Measurements from ENCODE around the gene TXNL4A.

The TXNL4A gene

GRCh38 chr18:79980585-79980984 lies 7.8 kb downstream of the TXNL4A start:
- no peak overlapping the region for H3K4me3 ChIP-seq (replicated peaks; ENCODE audit: low read depth, low read length)
- peaks cover 15% of the 10 kb centered on the region for H3K36me3 ChIP-seq (ENCODE audit: control insufficient read depth, insufficient read depth, low read length)
- no peaks in the 10 kb centered on the region for H3K27me3 ChIP-seq (replicated peaks; ENCODE audit: control insufficient read depth, insufficient read depth, low read length)
- no peak for DNase-seq (ENCODE audit: extremely low read depth, insufficient read length)
- TF ChIP-seq, protein P1, sequence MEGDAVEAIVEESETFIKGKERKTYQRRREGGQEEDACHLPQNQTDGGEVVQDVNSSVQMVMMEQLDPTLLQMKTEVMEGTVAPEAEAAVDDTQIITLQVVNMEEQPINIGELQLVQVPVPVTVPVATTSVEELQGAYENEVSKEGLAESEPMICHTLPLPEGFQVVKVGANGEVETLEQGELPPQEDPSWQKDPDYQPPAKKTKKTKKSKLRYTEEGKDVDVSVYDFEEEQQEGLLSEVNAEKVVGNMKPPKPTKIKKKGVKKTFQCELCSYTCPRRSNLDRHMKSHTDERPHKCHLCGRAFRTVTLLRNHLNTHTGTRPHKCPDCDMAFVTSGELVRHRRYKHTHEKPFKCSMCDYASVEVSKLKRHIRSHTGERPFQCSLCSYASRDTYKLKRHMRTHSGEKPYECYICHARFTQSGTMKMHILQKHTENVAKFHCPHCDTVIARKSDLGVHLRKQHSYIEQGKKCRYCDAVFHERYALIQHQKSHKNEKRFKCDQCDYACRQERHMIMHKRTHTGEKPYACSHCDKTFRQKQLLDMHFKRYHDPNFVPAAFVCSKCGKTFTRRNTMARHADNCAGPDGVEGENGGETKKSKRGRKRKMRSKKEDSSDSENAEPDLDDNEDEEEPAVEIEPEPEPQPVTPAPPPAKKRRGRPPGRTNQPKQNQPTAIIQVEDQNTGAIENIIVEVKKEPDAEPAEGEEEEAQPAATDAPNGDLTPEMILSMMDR (IDR thresholded peaks at IDR 0.05; ENCODE audit: insufficient read depth, low read length, poor library complexity, severe bottlenecking): no peak

DNA sequence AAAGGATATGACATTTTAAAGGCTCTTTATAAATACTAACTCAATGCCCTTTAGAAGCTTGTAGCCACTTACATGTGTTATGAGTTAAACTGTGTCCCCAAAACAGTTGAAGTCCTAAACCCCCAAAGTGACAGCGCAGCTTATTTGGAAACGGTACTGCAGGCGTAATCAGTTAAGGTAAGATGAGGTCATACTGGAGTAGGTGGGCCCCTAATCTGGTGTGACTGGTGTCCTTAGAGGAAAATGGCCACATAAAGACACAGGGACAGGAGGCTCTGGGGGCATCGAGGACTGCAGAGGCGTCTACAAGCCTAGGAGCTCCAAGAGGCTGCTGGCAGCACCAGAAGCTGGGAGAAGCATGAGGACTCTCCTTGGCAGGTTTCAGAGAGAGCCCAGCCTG lies 8.5 kb downstream of the TXNL4A start:
- no peaks in the 10 kb centered on the region for H3K27me3 ChIP-seq (replicated peaks; ENCODE audit: control insufficient read depth, insufficient read depth, low read length)
- TF ChIP-seq, protein P1 (IDR thresholded peaks at IDR 0.05; ENCODE audit: insufficient read depth, low read length, poor library complexity, severe bottlenecking): no peak
- no peak overlapping the region for H3K4me3 ChIP-seq (replicated peaks; ENCODE audit: low read depth, low read length)
- no peak for DNase-seq (ENCODE audit: extremely low read depth, insufficient read length)
- H3K36me3 ChIP-seq (ENCODE audit: control insufficient read depth, insufficient read depth, low read length): peaks cover 18% of the 10 kb centered on the region

DNA sequence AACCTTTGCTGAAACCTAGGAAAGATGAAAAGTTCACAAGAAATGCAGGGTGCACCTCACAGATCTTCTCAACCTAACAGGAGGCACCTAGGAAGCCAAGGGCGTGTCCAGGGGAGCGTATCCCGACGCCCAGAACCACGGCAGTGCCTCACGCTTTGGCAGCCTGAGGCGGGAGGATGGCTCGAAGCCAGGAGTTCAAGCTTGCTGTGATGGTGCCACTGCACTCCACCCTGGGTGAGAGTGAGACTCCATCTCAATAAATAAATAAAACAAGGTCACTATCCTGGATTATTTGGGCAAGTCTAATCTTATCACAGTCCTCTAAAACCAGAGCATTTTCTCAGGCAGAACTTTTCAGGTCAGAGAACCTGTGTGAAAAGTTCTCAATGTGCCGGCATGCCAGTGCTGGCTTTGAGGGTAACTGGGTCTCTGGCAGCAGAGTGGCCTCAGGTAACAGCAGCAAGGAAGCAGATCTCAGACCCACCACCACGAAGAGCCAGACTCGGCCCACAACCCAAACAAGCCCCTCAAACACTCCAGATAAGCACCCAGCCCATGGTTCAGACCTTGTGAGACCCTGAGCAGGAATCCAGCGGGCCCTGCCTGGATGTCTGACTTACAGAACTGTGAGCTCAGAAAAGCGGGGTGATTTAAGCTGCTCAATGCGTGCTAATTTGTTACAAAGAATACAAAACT lies 12.2 kb downstream of the TXNL4A start:
- DNase-seq (ENCODE audit: extremely low read depth, insufficient read length): no peak
- H3K4me3 ChIP-seq (replicated peaks; ENCODE audit: low read depth, low read length): no peak overlapping the region
- H3K36me3 ChIP-seq (ENCODE audit: control insufficient read depth, insufficient read depth, low read length): peaks cover 25% of the 10 kb centered on the region
- H3K27me3 ChIP-seq (replicated peaks; ENCODE audit: control insufficient read depth, insufficient read depth, low read length): no peaks in the 10 kb centered on the region
- TF ChIP-seq, protein P1 (IDR thresholded peaks at IDR 0.05; ENCODE audit: insufficient read depth, low read length, poor library complexity, severe bottlenecking): no peak

DNA sequence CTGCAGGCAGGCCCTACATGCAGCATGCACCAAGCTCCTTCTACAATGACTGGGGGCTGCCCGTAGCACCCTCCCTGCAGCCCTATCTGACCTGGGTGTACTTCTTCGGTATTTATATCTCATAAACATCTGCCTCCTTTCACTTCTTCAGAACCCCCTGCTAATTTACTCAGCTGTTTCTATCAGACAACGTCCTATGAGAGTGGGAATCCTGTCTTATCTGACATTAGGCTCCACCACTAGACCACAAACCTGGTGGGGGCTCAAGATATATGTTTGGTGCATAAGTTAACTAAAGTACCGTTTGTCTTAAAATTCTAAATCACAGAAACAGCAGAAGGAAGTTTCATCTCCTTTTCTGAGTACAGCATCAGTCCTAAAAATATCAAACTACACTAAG lies 13.3 kb downstream of the TXNL4A start:
- peaks cover 25% of the 10 kb centered on the region for H3K36me3 ChIP-seq (ENCODE audit: control insufficient read depth, insufficient read depth, low read length)
- TF ChIP-seq, protein P1 (IDR thresholded peaks at IDR 0.05; ENCODE audit: insufficient read depth, low read length, poor library complexity, severe bottlenecking): no peak
- no peak overlapping the region for H3K4me3 ChIP-seq (replicated peaks; ENCODE audit: low read depth, low read length)
- no peak for DNase-seq (ENCODE audit: extremely low read depth, insufficient read length)
- H3K27me3 ChIP-seq (replicated peaks; ENCODE audit: control insufficient read depth, insufficient read depth, low read length): no peaks in the 10 kb centered on the region

- no peak overlapping the region for H3K4me3 ChIP-seq (replicated peaks; ENCODE audit: low read depth, low read length)
- H3K36me3 ChIP-seq (ENCODE audit: control insufficient read depth, insufficient read depth, low read length): peaks cover 20% of the 10 kb centered on the region
- TF ChIP-seq, protein P1 (IDR thresholded peaks at IDR 0.05; ENCODE audit: insufficient read depth, low read length, poor library complexity, severe bottlenecking): no peak
- no peaks in the 10 kb centered on the region for H3K27me3 ChIP-seq (replicated peaks; ENCODE audit: control insufficient read depth, insufficient read depth, low read length)
- DNase-seq (ENCODE audit: extremely low read depth, insufficient read length): no peak
Observed at GRCh38 chr18:79974025-79974654, 14.2 kb downstream of the TXNL4A start.
